Esophagus squamous epithelium (tissue), 5 donors: ENCODE data around the gene POU2F1. TPM values are rescaled to one million over a fixed set of nuclear protein-coding genes. Genes with fewer than 3 reads are reported as not detected.

Experiments used
- DNase-seq: peaks from one replicate; lab custom pipeline; 2025; lab: John Stamatoyannopoulos, UW
- H3K27ac ChIP-seq, 4 donors: fragments of 200-600 bp; sonication (generic); one replicate each; pipeline ENCODE4 v1.5.1; 2016 to 2019; ENCODE audit warnings: mild to moderate bottlenecking in 1 of 4
- H3K27me3 ChIP-seq, 4 donors: fragments of 200-600 bp; sonication (generic); 1 replicate in 3 of 4; 2 replicates in 1 of 4; pipeline versions ENCODE4 v1.5.1 to v1.6.0; 2017 to 2021; ENCODE audit warnings: antibody characterized with exemption in 1 of 4
- H3K36me3 ChIP-seq, 3 donors: fragments of 200-600 bp; sonication (generic); one replicate each; pipeline ENCODE4 v1.5.1; 2016 to 2019
- H3K4me1 ChIP-seq, 3 donors: fragments of 200-600 bp; sonication (generic); one replicate each; pipeline ENCODE4 v1.5.1; 2017 to 2019
- H3K4me3 ChIP-seq, 4 donors: fragments of 200-600 bp; sonication (generic); 1 replicate in 3 of 4; 2 replicates in 1 of 4; pipeline ENCODE4 v1.5.1; 2016 to 2019; ENCODE audit warnings: mild to moderate bottlenecking in 2 of 4, moderate library complexity in 1 of 4
- H3K9me3 ChIP-seq, 3 donors: fragments of 200-600 bp; sonication (generic); one replicate each; pipeline ENCODE4 v1.5.1; 2016 to 2019
- CTCF ChIP-seq, 6 experiments: fragments of 450-650 bp in 4 of 6; fragments of 200-600 bp in 2 of 6; sonication (generic) in 2 of 6; IDR thresholded peaks; one replicate each; pipeline ENCODE4 v1.5.1; 2016 to 2019; ENCODE audit warnings: antibody characterized with exemption in 6 of 6, mild to moderate bottlenecking in 4 of 6, moderate library complexity in 4 of 6
- POLR2A ChIP-seq, 4 donors: fragments of 450-650 bp; IDR thresholded peaks; one replicate each; pipeline ENCODE4 v1.6.1; 2017; ENCODE audit warnings: antibody characterized with exemption in 4 of 4, mild to moderate bottlenecking in 4 of 4, moderate library complexity in 3 of 4
- WGBS, 2 donors: methylation state at CpG; one replicate each; pipeline ENCODE4 v1.1.5; 2018; 5-methylcytosine and 5-hydroxymethylcytosine counted together
- intact Hi-C: fragments of 100-400 bp; cut with DNase I; formaldehyde crosslinking; loops from one replicate; pipeline ENCODE4 v1.15.0; 2022
- total RNA-seq, 4 donors: library from RNA; depleted of rRNA; stranded (reverse); fragments of >200 nt; gene quantifications; one replicate each; pipeline ENCODE4 v1.1.0, GENCODE V29; 2016
- donor health status: DM: yes; HTN: yes; CAD: no.

The POU2F1 gene
- total RNA-seq, 4 donors from 2014 or later = 7.8 to 10.5 (median 9.2) TPM

- Histone ChIP-seq H3K9me3 (no peaks in the 10 kb centered on the region), H3K36me3 (no peaks in the 10 kb centered on the region), H3K27me3 (no peaks in the 10 kb centered on the region), H3K4me3 (no peak overlapping the region), H3K4me1 (peaks cover 21 to 69% (median 27%) of the 10 kb centered on the region in 3 donors), H3K27ac (peak overlapping the region in 1 of 4 donors; percentile 6)
- TF ChIP-seq CTCF (IDR thresholded peaks at IDR 0.05) = no peak
- no peak for TF ChIP-seq POLR2A (IDR thresholded peaks at IDR 0.05)
- DNase-seq = no peak
- 43 to 46% methylated on average over 2 of the region's 2 CpGs for WGBS, 2 donors
- intact Hi-C loops = no loop called here
These were observed 207.7 kb downstream of the POU2F1 start for GRCh38 chr1:167428395-167428794.

- H3K27me3 ChIP-seq = no peaks in the 10 kb centered on the region
- no peak overlapping the region for H3K4me3 ChIP-seq
- H3K4me1 ChIP-seq = peaks cover 16 to 56% (median 17%) of the 10 kb centered on the region in 3 donors
- intact Hi-C loops = no loop called here
- H3K36me3 ChIP-seq = no peaks in the 10 kb centered on the region
- 56 to 64% methylated on average over 2 of the region's 2 CpGs for WGBS, 2 donors
- H3K9me3 ChIP-seq = no peaks in the 10 kb centered on the region
- H3K27ac ChIP-seq = peak overlapping the region in 2 of 4 donors; percentile 48 to 54
- TF ChIP-seq CTCF (IDR thresholded peaks at IDR 0.05) (no peak), POLR2A (IDR thresholded peaks at IDR 0.05) (no peak)
- DNase-seq = no peak
These were observed 208.9 kb downstream of the POU2F1 start for GRCh38 chr1:167429612-167430011.

- Histone ChIP-seq H3K27ac (peak overlapping the region in 3 of 4 donors; percentile 57 to 76 (median 74)), H3K9me3 (no peaks in the 10 kb centered on the region), H3K4me1 (peaks cover 10 to 50% (median 10%) of the 10 kb centered on the region in 3 donors), H3K4me3 (no peak overlapping the region), H3K27me3 (no peaks in the 10 kb centered on the region), H3K36me3 (no peaks in the 10 kb centered on the region)
- no peak for DNase-seq
- intact Hi-C loops = no loop called here
- WGBS, 2 donors = 63 to 68% methylated on average over 13 to 16 of the region's 17 CpGs
- TF ChIP-seq CTCF (IDR thresholded peaks at IDR 0.05) = no peak
- TF ChIP-seq POLR2A (IDR thresholded peaks at IDR 0.05) = no peak
These were observed 209.6 kb downstream of the POU2F1 start for GRCh38 chr1:167430134-167430848.

- no peak overlapping the region for H3K4me3 ChIP-seq
- no peaks in the 10 kb centered on the region for H3K36me3 ChIP-seq
- TF ChIP-seq POLR2A (IDR thresholded peaks at IDR 0.05) (no peak), CTCF (IDR thresholded peaks at IDR 0.05) (no peak)
- H3K9me3 ChIP-seq = no peaks in the 10 kb centered on the region
- H3K27me3 ChIP-seq = no peaks in the 10 kb centered on the region
- intact Hi-C loops = no loop called here
- DNase-seq = no peak
- H3K4me1 ChIP-seq = peaks cover 10 to 45% (median 10%) of the 10 kb centered on the region in 3 donors
- H3K27ac ChIP-seq = peak overlapping the region; percentile 56 to 76 (median 66)
- WGBS, 2 donors = 68 to 78% methylated on average over 8 of the region's 10 CpGs
These were observed 210.2 kb downstream of the POU2F1 start for GRCh38 chr1:167430849-167431242.

- H3K9me3 ChIP-seq = no peaks in the 10 kb centered on the region
- peak overlapping the region; percentile 56 to 76 (median 66) for H3K27ac ChIP-seq
- H3K27me3 ChIP-seq = no peaks in the 10 kb centered on the region
- DNase-seq = no peak
- peaks cover 10 to 45% (median 10%) of the 10 kb centered on the region in 3 donors for H3K4me1 ChIP-seq
- WGBS, 2 donors = 83 to 84% methylated on average over 6 to 13 of the region's 14 CpGs
- intact Hi-C loops = no loop called here
- TF ChIP-seq POLR2A (IDR thresholded peaks at IDR 0.05) (no peak), CTCF (IDR thresholded peaks at IDR 0.05) (no peak)
- no peak overlapping the region for H3K4me3 ChIP-seq
- no peaks in the 10 kb centered on the region for H3K36me3 ChIP-seq
These were observed 210.7 kb downstream of the POU2F1 start for GRCh38 chr1:167431261-167431908.
